ENCODE data around the gene PDCD5.
"Not testable (repeated sequence)": the region's sequence is repeated elsewhere in the genome, so short reads cannot be mapped to it uniquely, and the experiment has no call there.

PDCD5 gene, protein sequence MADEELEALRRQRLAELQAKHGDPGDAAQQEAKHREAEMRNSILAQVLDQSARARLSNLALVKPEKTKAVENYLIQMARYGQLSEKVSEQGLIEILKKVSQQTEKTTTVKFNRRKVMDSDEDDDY
- 17.9 to 23.4 (median 18.6) reads per million in 4 donors for total RNA-seq

DNA sequence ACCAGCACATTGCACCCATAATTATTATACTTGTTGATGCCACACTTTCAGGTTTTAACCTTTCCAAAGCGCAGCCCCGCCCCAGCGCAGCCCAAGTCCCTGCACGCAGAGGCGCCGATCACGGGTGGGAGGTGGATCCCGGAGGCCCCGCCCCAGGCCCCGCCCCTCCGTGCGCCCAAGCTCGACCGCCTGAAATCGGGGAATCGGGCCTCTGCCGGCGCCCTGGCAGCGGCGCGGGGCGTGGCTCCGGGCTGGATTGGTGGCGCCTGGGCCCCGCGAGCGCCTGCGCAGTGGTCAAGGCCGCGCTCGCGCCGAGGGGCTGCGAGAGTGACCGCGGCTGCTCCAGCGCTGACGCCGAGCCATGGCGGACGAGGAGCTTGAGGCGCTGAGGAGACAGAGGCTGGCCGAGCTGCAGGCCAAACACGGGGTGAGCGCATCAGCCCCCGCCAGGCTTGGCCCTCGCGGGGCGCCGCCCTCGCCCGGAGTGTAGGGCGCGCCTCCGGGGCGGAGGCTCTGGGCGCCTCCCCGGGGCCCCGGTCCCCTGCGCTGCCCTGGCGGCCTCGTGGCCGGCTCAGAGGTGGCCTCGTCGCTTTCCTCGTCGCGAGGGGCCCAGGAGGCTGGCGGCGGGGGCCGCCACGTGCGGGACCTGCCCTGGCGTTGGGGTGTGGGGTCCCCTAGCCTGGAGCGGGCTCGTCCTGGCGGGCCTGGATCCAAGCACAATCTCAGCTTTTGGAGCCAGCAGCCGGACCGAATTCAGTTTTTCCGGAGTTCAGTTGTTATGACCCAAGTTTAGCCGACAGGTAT is at the start of gene PDCD5:
Gene PDCD5 (plus strand): TSS at position 290 of the 804 bp plus-strand sequence. CDS start 72 bp downstream, at position 362.
- DNase-seq = peak; percentile 94 to 97 (median 95)

DNA sequence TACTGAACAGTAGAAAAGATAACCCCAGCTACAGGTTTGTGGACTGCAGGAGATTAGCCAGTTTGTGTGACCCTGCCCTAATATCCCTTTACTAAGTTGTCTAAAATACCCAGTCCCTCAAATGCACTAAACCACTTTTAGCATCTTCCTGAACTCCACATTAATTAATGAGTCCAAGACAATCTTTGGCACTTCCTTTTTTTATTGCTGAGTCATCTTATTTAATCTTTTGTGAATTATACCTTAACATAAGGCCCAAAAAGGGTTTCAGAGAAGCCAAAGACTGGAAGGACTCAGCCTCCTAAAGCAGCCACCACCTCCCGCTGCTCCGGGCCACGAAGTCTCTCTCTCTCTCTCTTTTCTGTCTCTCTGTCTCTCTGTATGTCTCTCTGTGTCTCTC is 48.8 kb upstream of the PDCD5 start:
- DNase-seq = no peak

DNA sequence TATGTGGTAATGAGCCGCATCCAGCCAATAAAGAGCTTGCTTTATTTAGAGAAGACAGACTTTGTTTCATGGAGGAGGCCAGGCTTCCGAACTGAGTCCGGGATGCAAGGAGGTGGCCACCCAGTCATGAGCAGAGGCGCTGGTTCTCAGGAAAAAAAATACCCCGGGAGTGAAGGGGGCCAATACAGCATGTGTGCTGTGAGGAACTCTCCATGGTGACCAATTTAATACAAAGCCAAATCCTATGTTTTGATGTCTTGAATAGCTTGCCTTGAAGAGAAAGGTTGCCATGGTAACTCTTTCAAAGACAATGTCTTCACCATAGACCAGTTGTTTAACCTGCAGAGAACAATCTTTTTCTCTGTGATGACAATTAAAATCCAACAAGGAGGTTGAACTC is 43.4 kb upstream of the PDCD5 start:
- DNase-seq = no peak

DNA sequence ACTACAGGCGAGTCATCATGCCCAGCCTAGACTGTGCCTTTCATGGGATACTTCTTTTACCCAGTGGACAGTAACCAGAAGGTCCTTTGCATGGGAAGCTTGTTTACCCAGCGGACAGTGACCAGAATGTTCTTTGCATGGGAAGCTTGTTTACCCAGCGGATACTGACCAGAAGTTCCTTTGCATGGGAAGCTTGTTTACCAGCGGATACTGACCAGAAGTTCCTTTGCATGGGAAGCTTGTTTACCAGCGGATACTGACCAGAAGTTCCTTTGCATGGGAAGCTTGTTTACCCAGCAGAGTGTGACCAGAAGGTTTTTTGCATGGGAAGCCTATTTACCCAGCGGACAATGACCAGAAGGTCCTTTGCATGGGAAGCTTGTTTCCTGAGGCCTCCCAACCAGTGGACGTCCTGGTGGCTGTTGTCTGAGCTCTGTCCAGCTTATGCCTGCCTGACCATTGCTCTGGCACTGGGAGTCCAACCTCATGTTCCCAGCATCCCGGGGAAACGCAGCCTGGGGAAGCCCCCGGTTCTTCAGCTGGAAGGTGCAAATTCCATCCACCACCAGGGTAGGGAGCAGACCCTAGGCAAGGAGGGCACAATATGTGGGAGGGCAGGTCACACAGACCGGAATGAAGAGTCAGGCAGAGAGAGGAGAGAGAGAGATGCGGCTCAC is 41.6 kb upstream of the PDCD5 start:
- no peak for DNase-seq

DNA sequence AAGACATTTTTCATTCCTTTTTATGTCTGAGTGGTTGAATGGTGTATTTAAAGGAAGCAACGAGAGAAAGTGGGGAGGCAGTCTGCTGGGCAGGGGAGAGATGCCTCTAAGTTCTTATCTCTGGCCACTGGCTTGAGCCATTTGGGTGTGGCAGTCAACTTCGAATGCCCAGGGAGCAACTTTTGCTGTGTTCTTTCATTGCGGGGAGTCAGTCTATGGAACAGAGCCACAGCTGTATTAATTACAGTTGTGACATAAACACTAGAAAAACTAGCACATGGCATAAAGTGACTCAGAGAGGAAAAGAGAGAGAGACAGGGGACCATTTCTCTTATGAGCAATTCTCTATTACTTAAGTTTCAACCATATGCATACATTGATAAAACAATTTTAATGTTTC is 40.4 kb upstream of the PDCD5 start:
- DNase-seq = no peak

DNA sequence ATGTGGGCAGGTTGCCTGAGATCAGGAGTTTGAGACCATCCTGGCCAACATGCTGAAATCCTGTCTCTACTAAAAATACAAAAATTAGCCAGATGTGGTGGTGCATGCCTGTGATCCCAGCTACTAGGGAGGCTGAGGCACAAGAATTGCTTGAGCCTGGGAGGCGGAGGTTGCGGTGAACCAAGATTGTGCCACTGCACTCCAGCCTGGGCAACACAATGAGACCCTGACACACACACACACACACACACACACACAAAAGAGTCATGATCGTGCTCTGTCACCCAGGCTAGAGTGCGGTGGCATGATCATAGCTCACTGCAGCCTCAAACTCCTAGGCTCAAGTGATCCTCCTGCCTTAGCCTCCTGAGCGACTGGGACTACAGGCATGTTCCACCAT is 39.6 kb upstream of the PDCD5 start:
- not testable (repeated sequence) for DNase-seq

DNA sequence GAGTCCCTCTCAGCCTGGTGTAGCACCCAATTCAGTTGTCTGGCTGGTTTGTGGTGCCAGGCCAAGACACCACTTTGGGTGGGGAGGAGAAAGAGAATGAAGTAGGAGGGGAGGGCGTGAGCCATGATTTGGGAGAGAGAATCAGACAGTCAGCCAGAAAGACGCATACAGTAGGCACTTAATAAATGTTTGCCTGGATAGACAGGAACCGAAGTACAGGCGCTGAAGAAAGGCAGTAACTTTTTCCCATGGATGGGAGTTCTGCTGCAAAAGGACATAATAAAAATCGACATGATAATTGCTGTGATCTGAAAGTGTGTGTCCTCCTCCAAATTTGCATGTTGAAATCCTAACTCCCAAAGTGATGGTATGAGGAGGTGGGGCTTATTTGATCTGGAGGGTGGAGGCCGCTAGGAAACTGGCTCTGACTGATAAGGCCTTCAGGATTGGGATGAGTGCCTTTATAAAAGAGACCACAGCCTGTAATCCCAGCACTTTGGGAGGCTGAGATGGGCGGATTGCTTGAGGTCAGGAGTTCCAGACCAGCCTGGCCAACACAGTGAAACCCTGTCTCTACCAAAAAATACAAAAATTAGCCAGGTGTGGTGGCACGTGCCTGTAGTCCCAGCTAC is 38.4 kb upstream of the PDCD5 start:
- DNase-seq = no peak

DNA sequence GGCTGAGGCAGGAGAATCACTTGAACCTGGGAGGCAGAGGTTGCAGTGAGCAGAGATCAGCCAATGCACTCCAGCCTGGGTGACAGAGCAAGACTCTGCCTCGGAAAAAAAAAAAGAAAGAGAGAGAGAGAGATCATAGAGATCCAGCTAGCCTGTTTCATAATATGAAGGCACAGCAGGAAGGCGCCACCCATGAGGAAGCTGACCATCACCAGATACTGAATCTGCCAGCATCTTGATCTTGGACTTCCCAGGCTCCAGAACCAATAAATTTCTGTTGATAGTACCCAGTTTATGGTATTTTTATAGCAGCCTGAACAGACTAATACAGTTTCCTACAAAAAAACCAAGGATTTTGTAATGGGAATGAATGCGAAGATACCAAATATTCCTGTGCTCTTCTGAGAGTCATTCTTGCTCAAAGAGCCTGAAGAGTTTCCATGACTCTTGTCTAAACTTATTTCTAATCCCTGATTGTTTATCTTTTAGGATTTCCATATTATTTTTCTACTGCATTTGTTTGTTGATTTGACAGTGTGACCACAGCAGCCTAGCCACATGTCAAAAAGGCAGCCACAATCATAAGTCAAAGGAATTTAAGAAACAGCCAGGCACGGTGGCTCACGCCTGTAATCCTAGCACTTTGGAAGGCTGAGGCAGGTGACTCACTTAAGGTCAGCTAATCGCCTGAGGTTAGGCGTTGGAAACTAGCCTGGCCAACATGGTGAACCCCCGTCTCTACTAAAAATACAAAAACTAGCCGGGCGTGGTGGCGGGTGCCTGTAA is 37.7 kb upstream of the PDCD5 start:
- no peak for DNase-seq

DNA sequence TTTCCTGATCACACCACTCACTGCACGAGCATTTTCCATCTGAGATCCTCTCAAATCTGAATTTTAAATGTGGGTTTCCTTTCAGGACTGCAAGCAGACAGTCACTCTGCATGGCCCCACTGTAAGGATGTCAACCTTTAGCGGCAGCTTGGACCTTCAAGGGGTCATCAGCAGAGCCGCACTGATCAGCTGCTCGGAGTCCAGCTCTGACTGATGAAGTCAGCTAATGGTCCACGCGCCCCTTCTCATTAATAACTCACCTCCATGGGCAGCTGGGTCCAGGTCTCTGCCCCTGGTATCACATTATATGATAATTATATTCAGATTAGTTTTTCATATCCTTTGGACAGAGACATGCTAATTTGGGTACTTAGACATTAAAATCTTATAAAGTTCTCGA is 36.1 kb upstream of the PDCD5 start:
- no peak for DNase-seq

DNA sequence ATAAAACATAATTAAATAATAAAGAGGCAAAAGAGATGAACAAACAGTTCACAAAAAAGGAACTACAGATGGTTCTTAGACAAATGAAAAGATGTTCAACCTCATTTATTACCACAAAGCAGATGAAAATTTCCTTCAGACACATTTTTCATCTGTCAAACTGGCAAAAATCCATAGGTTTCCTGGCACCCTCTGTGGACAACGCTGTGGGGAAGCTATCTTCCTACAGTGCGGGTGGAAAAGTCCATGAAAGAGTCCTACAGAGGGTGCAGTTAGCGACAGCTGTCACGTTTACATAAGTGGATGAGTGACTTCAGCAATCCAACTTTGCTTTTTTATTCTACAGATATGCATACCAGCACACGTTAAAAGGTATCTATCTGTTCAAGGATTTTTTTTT is 30.3 kb upstream of the PDCD5 start:
- DNase-seq = no peak

DNA sequence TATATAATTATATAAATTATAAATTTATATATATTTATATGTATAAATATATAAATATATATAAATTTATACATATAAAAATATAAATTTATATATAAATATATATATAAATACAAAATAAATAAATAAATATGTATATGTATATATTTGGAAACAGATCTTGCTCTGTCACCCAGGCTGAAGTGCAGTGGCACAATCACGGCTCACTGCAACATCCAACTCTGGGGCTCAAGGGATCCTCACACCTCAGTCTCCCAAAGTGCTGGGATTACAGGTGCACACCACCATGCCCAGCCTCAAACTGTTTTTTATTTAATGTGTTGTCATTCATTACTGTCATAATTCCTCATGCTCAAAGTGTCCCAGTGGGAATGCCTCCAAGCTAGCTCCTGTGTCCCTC is 25.2 kb upstream of the PDCD5 start:
- DNase-seq = no peak

DNA sequence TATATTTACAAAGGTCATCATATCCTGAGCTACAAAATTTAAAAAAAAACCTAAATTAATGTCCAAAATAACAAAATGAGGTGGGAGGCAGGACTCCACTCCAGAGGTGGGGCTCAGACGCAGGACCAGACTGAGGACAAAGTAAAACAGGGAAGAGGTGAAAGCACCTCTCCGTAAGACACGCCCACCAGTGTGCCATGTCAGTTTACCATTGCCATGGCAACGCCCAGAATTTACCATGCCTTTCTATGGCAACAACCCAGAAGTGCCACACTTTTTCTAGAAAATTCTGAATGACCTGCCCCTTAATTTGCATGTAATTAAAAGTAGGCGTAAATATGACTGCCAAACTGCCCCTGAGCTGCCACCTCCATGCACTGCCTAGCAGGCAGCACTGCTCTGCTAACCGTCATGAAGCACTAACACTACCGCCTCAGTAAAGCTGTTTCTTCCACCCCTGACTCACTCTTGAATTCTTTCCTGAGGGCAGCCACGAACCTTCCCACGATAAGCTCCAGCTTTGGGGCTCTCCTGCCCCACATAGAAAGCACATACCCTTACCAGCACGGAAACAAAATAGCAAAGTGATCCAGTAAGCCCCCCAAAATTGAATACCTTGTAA is 22.3 kb upstream of the PDCD5 start:
- no peak for DNase-seq

DNA sequence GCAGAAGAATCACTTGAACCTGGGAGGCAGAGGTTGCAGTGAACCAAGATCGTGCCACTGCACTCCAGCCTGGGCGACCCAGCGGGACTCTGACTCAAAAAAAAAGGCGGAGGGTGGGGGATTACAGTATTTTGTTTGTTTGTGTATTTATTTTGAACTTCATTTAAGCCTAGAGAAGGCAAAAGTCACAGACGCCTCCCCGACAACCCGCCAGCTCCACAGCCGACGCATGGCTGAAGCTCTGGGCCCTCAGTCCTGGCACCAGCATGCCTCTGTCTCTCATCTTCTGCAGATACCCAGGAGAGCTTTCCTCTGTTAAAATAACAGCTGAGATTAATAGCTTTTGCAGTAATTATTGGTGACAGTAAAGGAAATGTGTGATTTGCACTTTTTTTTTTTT is 17.2 kb upstream of the PDCD5 start:
- DNase-seq = no peak

DNA sequence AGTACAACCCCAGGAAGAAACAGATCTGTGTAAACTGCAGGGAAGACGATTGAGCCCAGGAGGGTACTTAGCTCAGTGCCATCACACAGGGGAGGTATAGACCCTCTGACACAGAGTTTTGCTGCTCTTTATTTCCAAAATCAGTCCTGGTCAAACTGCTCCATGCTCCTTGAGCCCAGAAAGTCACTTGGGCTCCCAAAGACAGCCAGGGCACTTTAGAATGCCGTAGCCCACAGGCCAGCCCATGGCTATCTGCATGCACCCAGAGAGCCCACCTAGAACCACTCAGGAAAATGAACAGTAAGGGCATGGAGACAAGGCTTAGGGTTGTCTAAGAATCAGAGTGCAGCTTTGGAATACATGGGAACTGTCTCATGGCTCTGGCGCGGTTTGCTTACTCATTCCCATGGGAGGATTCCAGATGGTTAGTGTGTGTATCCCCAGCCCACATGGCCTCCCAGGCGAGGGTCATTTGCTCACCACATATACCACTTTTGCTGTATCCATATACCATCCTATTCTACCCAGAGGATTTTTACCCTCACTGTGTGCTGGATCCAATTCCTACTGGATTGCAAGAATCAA is 14.7 kb upstream of the PDCD5 start:
- DNase-seq = no peak

DNA sequence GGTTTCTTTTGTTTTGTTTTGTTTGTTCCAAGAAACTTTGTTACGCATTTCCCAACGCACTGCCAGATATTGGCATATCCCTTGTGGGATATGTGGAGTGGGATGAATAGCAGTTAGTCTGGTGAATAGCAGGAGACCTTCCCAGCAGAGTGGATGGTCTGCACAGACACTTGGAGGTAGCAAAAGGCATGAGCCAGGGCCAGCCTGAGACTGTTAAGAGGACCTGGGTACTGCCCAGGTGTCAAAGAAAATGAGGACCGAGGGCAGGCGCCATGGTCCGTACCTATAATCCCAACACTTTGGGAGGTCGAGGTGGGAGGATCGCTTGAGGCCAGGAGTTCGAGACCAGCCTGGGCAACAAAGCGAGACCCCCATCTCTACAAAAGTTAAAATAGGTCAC is 13.5 kb upstream of the PDCD5 start:
- DNase-seq = no peak

DNA sequence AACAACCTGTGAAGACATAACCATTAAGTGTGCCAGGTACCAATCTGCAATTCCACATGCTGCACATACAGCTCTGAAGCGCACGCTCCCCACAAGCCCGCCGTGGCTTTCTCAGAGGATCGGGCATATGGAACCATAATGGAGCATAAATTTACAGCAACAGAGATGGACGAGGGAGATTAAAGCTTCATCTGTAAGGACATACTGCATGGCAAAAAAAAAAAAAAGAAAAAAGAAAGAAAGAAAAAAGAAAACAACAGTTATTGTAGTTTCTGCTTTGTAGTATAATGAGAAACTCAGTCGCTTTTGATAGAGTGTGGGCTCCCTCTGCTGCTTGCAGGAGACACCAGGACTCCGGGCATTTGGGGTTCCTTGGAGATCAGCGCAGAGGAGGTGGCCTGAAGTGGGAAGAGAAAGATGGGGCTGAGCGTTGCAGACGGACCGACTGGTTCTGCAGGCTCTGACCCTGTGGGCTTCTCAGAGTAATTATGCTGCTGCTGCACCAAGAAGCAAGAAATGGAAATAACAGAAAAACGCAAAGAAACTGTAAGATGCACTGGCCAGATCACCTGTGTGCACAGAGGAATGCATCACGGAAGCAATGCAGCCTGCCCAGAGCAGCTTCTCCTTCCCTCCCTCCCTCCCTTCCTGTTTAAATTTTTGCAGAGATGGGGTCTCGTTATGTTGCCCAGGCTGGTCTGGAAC is 10.8 kb upstream of the PDCD5 start:
- peak in 4 of 5 donors; percentile 27 to 47 (median 31) for DNase-seq

DNA sequence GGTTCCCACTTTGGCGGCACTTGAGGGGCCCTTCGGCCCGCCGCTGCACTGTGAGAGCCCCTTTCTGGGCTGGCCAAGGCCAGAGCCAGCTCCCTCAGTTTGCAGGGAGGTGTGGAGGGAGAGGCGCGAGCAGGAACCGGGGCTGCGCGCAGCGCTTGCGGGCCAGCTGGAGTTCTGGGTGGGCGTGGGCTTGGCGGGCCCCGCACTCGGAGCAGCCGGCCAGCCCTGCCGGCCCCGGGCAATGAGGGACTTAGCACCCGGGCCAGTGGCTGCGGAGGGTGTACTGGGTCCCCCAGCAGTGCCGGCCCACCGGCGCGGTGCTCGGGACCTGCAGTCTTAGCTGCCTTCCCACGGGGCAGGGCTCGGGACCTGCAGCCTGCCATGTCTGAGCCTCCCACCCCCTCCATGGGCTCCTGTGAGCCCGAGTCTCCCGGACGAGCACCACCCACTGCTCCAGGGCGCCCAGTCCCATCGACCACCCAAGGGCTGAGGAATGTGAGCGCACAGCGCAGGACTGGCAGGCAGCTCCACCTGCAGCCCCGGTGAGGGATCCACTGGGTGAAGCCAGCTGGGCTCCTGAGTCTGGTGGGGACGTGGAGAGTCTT is 9.4 kb upstream of the PDCD5 start:
- DNase-seq = not testable (repeated sequence)

DNA sequence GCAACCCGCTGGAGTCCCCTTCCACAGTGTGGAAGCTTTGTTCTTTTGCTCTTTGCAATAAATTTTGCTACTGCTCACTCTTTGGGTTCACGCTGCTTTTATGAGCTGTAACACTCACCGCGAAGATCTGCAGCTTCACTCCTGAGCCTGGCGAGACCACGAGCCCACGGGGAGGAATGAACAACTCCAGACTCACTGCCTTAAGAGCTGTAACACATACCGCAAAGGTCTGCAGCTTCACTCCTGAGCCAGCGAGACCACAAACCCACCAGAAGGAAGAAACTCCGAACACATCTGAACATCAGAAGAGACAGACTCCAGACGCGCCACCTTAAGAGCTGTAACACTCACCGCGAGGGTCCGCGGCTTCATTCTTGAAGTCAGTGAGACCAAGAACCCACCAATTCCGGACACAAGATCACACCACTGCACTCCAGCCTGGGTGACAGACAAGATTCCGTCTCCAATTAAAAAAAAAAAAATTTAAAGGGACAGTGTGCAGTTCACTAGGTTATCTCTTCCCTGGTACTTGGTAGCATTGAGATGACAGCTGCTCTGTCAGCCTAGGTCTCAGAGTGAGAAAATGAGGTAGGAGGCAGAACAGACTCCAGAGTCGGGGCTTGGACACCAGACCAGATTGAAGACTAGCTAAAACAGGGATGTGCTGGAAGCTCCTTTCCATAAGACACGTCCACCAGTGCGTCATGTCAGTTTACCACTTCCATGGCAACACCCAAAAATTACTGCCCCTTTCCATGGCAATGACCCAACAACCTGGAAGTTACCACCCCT is 8.1 kb upstream of the PDCD5 start:
- DNase-seq = not testable (repeated sequence)

DNA sequence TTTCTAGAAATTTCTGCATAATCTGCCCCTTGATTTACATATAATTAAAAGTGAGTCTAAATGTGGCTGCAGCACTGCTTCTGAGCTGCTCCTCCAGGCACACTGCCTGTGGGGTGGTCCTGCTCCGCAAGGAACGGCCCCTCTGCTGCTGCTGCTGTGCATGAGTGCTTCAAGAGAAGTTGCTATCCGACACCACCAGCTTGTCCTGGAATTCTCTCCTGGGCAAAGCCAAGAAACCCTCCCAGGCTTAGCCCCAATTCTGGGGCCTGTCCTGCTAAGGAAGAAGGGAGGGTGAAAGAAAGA is 7.5 kb upstream of the PDCD5 start:
- DNase-seq = no peak

DNA sequence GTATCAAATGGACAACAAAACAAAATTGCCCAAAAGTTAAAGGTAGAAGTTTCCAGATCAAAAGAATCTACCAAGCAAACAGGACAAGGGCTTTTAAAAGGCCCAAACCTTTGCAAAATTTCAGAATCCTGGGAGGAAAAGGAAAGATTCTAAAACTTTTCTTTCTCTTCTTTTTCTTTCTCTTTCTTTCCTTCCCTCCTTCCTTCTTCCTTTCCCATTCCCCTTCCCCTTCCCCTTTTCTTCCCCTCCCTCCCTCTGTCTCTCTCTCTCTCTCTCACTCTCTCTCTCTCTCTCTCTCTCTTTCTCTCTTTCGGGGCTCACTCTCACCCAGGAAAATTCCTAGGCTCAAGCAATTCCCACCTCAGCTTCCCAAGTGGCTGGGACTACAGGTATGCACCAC is 4.2 kb upstream of the PDCD5 start:
- no peak for DNase-seq

All from T-helper 1 cell (primary cell).